Stromal cell of bone marrow (primary cell): ENCODE results near the gene AKAP6.

Experiments
- DNase-seq: peaks from one replicate; pipeline ENCODE4 v3.0.0-alpha.2; 2012; ENCODE audit warnings: low read depth

AKAP6 gene

DNA sequence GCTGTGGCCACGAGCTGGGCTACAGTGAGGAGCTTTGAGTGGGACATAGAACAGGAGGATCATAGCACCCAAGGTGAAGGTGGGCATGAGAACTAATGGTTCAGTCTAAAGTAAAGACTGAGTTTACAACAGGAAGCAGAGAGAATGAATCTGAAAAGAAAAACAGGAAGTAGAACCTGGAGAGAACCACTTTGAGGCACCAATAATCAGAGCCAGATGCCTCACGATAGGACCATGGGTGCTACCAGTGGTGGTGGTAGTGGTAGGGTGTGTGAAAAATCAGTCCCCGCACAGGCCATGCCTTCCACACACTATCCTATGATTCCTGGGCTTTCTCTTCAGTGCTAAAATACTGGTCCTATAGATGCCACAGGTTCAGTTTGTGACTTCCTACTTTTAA lies 293.6 kb downstream of the AKAP6 start:
- DNase-seq, result no peak

DNA sequence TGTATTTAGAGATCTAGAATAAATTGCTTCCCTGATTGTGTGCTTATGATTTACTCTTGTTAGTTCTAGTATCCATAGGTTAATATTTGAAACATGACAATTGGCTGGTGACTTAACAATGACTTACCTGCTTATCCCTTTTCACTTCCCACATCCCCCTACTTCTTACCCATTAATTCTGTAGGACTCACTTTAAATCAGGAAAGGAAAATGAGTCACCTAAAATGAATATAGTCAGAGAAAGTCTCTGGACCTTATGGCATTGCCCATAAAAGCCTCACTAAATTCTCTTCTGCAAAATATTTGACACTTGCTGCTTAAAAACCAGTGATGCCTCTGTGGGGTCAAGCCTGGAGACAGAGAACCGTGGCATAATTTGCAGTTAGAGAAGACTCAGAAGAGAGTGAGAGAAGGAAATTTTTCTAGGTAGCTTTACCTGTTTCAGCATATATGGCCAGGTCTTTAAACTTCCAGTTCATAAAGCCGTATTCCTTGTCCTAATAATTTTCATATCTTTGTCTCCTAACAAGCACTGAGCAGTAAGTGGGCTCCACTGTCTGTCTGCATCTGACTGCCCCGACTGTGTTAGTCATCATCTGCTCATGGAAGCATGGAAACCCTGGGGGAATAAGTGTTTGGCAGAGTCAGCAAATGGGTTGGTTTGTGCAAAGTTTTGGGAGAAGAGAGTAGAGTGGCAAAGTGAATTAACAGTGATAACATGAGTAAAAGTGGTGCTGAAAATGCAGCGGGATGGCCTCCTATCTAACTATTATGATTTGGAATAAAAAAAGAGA lies 294.4 kb downstream of the AKAP6 start:
- peak; percentile 80 for DNase-seq

DNA sequence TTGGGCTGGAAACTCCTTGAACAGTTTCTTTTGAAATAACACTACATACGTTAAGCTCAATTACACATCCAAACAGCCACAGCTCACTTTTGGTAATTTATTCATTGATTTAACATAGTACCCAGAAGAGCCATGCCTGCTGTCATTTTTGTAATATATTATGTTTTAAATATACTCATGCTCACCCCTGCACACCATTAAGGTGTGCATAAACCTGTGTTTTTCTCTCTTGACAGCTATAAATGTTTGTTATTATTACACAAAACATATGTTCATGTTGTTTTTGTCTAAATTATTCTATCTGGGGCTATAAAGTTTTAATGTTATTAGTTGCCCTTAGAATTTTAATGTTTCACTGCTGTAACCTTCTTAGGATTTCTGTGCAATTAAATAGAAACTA lies 296.1 kb downstream of the AKAP6 start:
- no peak for DNase-seq

DNA sequence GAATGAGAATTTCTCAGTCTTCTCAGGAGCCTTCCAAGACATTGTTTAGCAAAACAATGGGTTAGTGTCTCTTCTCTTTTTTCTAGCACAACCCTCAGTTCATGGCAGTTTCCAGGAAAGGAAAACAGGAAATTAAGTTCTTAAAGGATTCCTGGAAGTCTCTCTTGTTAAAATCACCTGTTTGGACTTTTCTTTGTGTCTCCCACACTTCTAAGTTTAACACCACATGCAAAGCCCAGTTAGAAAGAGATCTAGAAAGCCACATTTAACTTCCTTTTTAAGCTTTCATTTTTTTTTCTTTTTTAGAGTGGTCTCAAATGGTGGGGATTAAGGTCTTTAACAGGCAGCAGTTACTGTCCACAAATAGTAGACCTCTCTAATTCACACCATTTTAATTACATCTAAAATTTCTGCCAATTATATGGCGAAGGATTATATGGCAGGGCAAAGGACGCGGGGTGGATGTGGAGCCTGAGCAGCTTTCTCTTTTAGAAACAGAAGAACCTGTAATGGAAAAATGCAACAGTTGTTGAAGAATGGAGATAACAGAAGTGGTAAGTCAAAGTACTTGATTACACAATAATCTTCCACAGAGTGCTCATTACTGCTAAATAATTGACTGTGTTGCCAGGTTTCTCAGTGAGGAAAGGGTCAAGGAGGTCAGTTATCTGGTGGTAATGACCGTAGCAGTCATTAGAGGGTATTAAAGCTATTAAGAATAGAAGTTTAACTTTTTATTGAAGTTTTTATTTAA lies 298.6 kb downstream of the AKAP6 start:
- no peak for DNase-seq

DNA sequence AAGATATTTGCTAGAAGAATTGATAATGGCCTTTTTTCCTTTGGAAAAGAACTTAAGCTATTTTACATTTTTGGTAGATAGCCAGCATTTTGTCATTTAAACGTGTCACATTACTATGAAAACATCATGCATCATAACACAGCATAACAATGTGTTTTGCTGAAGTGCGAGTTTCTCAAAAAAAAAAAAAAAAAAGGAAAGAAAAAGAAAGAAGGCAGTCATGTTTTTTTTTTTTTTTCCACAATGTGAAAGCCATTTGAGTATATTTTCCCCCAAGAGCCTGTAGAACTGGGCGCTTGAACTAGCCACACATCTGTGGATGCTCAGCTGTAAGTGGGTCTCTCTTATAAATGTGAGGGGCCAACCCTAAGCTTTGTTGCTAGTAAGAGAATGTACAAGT lies 300.1 kb downstream of the AKAP6 start:
- no peak for DNase-seq

DNA sequence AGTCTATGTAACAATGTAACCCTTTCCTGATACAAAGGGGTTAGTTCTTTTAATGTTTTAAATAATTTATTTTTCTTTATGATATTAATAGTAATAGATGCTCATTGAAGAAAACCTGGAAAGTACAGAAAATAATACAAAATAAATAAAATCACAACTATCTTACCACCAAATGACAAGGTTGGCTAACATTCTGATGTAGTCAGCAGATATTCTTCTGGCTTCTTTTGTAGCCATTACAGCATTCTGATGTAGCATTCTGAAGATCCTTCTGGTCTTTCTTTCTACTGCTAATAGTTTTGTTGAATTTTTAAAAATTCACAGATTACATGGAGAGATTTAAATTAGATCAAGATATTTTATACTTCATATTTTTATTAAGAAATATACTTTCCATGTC lies 301.6 kb downstream of the AKAP6 start:
- no peak for DNase-seq

DNA sequence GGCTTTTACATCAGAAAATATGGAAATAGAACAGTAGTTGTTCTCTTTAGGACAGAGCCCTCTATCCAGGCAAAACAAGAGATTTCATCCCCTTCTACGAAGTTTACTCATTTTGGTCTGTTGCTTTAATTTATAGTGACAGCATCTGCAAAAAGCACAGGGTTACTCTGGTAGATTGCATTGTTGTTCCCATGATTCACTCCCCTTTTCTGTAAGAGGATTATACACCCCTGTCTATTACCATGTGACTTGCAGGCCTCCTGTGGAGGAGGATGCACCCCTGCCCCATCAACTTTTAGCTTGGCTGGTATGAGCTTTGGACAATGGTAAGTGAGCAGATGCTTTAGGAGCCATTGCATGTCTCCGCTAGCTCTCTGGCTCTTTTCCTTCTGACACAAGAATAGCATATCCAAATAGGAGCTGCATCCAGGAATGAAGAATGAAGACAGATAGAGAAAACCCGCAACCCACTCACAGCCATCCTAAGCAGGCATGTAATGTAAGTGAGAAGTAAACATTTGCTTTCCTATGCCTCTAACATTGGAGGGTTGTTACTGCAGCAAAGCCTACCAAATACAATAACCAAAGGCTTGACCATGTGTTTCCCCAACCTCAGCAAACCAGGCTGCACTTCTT lies 304.2 kb downstream of the AKAP6 start:
- DNase-seq, result no peak

DNA sequence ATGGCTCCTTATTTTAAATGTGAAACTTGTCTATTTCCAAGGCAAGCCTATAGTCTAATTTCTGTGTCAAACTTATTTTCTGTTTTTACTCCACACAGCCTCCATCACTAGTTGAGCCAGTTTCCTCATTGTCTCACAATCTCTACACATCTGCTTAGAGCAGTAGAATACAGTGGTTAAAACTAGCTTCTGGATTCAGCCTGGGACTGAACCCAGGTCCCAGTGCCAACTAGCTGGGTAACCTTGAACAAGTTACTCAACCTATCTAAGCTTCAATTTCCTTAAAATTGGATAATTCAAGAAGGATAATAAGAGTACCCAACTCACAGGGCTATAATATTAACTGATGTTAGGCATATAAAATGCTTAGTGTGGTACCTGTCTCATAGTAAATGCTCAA lies 304.8 kb downstream of the AKAP6 start:
- DNase-seq, result no peak

DNA sequence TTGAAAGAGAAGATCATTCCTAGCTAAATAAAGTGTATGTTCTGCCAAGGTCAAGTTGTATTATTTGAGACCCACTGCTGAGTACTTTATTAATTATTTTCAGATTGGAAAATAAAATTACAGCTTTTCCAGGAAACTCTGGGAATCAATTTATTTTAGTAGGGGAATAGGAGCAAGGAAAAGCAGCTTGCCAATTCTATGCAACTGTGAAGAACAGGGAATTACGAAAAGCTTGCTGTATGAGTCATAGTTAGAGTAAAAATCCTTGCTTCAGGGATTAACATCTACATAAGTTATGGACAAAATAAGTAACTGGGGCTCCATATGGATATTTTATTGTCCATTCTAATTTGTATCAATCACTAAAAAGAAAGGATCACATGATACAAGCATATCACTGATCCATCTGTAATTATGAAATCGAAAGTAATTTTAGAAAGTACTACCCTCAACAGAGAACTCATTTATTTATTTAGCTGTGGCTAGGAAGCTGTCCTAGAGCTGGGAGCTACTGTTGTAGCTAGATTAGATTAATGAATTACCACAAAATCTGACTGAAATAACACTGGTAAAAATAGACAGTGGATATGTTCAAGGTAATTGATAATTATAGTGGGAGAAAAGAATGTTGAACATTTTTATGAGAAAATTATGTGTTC lies 306.1 kb downstream of the AKAP6 start:
- peak; percentile 50 for DNase-seq

DNA sequence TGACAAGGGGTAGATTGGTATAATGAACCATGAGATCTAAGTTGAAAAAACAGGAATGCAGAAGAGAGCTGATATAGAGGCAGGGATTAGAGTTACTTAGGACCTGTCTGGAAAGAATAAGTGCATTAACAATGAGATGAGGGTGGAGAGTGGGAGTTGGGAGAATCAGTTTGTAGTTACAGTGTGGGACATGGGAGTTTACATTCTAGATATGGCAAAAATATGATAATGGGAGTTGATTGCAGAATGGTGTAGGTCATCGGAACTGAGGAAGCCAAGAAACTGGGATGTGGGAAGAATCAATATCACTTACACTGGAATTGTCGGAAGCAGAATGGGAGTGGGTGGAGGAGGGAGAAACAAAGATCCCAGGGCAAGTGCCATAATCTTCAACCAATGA lies 308.5 kb downstream of the AKAP6 start:
- DNase-seq, result no peak

DNA sequence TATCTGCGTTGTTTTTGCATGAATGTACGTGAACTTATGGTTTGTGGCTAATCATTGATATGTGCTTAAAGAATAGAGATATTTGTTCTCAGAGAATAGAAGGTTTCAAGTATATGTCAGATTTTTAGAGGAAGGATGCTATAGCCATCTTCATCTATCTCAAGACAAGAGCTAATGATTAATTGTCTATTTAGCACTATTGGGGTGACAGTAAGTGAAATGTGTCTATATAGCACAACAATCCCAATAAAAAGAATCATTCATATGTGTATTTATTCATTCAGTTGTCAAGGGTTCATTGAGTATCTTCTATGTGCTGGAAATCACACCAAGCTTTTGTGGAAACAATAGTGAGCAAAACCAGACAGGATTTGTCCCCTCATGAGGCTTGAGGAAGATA lies 310.1 kb downstream of the AKAP6 start:
- DNase-seq, result no peak

DNA sequence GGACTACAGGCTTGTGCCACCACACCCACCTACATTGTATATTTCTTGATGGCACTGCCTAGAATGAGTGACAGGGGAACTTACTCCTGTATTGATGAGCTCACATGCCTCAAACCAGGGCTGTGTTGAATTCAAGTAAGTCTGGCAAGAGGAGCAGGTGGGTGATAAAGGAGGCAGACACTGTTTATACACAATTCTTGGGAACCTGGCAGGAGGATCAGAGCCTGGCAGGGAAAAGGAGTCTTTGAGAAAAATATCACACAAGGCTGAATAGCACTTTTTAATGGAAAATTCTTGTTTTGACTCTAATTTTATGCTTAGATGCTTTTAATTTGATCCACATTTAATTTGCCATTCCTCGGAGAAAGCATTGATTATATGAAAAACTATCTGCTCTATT lies 316.5 kb downstream of the AKAP6 start:
- no peak for DNase-seq

DNA sequence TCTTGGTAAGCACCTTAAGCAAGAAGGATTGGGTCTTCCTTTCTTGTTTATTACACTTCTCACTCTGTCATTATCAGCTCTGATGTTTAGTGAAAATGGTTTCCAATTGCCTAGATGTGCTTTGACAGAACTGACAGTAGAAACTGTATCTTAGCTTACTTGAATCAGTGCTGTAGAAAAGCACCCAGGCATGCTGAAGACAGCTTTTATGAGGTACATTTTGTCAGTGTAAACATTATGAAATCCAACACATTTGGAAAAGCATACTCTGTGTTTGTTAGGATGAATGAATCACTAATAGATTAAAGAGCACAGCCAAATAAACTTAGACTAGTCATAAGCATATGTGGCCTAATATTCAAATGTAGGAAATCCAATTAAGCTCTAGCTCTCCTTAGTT lies 319.3 kb downstream of the AKAP6 start:
- peak; percentile 49 for DNase-seq

DNA sequence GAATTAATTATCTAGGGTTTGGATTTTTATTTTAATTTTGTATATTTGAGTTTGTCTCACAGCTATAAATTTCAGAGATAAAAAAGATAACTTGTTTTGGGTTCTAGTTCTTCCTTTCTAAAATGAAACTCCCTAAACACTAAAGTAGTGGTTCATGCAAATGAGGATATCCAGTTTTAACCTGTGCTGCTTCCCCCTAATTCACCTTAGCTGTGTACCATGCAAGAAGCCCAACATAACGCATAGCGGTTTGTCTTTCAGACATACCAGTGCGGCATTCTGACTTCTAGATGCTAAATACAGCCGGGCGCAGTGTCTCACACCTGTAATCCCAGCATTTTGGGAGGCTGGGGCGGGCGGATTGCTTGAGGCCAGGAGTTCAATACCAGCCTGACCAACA lies 320.9 kb downstream of the AKAP6 start:
- DNase-seq, result no peak

DNA sequence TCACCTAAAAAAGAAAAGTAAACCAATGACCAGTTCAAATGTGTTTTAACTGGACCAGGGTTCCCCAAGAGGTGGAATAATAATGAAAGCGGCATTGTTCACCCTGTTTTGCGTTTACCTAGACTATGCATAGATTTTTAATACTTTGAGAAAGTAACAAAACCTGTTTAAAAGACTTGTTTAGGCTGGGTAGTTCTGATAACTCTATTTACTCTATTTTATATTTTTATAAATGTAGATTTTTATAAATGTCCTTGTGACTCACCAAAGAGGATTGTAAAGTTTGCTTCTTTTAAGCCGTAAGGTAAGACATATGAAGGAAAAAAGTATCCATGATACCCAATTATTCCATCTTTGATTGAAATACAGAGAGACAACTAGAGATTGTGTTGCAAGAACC lies 321.6 kb downstream of the AKAP6 start:
- DNase-seq, result no peak

DNA sequence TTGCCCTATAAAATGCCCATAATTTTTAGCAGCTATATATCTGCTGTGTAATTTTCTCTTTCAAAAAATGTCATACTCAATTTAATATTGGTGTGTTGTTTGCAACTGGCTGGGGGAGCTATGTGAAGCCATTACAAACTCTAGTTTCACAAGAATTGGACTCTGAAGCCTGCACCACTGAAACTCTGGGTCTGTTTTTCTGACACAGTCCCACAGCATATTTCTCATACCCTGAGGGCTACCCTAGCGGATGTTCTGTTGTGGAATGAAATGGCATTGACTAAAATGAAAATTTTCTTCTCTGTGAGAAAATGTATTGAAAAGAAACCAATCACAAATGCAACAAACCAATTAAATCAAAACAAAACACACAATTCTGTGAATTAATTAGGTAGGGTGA lies 325.0 kb downstream of the AKAP6 start:
- no peak for DNase-seq

DNA sequence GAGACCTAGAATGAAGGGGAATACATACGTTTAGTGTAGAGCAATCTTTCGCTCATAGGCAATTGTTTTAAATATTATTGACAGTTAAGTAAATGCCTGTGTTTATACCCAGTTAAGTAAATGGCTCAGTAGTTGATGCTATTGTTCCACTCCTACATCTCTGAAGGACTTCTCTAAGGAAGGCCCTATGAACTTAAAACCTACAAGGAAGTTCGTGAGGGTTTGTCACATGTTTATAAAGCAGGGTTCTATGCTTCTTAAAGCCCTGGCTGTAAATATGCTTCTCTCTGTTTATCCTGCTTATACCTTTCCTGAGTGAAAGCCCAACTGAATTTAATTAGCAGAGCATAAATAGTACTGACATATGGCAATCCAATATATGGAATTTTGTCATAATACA lies 327.5 kb downstream of the AKAP6 start:
- DNase-seq, result no peak

DNA sequence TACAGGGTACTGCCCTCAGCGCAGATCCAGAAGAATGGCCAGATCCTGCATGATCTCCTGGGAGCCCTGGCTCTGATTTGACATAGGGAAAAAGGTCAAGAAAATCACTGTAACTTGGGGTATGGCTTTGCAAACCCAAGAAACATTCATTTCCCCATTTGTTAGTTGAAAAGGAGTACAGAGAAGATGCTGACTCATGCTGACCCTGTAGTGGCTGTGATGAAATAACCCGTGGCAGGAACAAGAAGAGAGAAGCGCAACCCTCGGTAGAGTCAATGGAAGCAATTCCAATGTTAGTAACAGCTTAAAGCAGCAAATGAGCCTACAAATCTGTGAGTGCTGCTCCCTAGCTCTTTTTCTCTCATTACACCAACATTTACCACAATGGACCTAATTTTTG lies 328.0 kb downstream of the AKAP6 start:
- DNase-seq, result peak; percentile 77

DNA sequence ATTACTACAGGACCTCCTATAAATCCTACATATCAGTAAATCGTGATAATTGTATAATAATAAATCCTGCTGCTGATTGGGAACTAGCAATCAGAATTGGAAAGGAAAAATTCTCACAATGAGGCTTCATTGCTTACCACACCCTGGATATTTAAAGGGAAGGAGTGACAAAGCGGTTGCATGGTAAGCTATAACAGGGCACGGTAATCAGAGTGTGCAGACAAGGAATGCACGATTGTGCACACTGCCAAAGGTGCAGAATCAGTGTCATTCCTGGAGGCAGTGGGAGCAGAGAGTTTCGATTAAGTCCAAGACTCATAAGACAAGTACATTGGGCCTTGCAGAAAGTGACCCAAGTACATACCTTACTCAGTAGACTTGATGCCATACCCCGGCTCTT lies 332.1 kb downstream of the AKAP6 start:
- no peak for DNase-seq

DNA sequence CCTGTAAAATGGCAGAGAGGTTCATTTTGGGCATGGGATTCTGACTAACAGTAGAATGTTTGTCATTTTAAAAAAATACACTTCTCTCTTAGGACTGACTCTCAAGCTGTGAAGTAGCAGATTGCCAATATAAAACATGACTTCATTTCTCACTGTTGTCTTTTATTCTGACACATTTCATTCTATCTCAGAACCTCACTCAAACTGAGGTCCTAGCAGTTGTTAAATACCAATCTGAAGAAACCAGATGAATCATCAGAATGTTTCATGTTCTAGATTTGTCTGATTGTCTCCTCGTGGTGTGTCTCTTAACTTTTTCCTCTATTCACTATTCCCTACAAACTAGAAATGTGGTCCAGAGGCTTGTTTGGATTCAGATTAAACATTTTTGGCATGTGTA lies 333.1 kb downstream of the AKAP6 start:
- peak; percentile 36 for DNase-seq

DNA sequence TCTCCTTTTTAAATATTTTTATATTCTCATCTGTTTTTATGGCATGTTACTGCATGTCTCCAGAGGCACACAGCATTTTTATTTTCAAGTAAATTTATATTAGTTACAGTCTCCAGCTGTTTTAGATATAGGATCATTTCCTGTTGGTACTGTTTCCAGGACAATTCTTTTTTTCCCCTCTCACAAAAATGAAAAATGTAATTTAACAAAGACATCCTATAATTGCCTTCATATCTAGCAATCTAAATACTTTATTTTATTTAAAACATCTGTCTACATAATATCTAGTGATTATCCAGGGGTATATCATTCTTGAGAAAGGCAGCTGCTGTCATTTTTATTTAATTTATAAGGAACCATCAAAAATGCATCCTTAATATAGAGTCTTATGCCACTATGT lies 337.2 kb downstream of the AKAP6 start:
- DNase-seq, result no peak

DNA sequence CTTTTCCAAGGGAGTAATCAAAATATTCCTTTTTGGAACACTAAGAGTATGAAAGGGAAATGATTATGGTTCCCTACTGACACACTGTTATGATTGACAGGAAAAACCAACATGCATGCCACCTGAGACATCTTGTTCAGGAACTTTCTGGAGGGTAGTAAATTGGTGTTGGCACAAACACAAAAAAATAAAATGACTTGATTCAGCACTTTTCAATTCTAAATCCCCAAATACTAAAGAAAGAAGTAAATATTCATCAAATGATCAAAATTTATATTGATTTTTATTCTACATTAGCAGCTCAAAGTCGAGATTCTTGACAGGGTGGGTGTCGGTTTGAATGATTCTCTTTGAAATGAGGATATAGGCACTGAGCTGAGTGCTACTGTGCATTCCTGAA lies 338.2 kb downstream of the AKAP6 start:
- DNase-seq, result no peak

DNA sequence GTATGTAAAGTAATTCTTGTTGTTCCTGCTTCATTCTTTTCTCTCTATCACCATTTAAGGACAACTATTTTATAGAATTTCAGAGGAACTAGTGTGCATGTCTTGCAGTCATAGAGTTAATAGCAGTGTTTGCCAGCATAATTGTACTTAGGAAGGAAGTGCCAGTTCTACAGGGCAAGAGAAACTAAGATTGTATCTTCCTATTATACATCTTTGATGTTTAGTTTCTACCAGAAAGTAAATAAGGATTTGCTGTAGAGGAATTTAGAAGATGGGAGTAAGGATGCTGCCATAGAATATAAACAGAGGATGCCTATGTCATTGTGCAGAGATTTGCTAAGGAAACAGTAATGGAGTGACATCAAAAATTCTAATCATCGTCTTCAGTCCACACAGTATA lies 338.7 kb downstream of the AKAP6 start:
- no peak for DNase-seq
